Activated CD4-positive, alpha-beta T cell treated with anti-CD3 and anti-CD28 coated beads, Interleukin-2, amount 50 U/mL, for 16 hours (primary cell): Measurements from ENCODE around the gene CETP.
A peak's percentile ranks its signal among the peaks of the same experiment; 100 is the strongest.

Experiments
- DNase-seq: peaks from one replicate; pipeline ENCODE4 v3.0.0-alpha.2; 2020

The CETP gene

GRCh38 chr16:56935201-56935600 is 26.5 kb upstream of the CETP start:
- no peak for DNase-seq

- DNase-seq: no peak
Observed at GRCh38 chr16:56936491-56936890, 25.3 kb upstream of the CETP start.

DNA sequence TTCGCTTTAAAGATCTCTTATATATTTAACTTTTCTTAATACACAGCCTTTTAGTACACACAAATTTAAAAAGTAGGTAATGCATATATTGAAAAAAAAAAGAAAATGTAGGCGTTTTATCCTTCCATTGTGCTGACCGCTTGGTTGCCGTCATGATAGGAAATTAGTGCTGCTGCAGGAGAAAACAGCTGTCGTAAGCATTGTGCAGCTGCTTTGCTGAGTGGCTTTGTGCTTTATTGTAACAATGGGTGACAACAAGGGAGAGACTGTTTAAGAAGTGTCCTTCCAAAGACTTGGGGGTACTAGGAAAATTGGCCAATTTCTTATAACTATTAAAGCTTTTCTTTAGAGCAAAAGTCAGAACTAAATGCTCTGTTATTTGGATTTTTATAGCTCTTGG is 24.8 kb upstream of the CETP start:
- no peak for DNase-seq

GRCh38 chr16:56938664-56939513 is 22.9 kb upstream of the CETP start:
- DNase-seq: peak; percentile 91

GRCh38 chr16:56939801-56940200 is 21.9 kb upstream of the CETP start:
- DNase-seq: no peak

- DNase-seq: no peak
Observed at GRCh38 chr16:56941092-56941491, 20.7 kb upstream of the CETP start.

- DNase-seq: no peak
Observed at GRCh38 chr16:56941856-56942331, 19.9 kb upstream of the CETP start.

- DNase-seq: no peak
Observed at GRCh38 chr16:56943761-56944375, 17.9 kb upstream of the CETP start.

GRCh38 chr16:56944954-56945839 is 16.6 kb upstream of the CETP start:
- peak; percentile 88 for DNase-seq

DNA sequence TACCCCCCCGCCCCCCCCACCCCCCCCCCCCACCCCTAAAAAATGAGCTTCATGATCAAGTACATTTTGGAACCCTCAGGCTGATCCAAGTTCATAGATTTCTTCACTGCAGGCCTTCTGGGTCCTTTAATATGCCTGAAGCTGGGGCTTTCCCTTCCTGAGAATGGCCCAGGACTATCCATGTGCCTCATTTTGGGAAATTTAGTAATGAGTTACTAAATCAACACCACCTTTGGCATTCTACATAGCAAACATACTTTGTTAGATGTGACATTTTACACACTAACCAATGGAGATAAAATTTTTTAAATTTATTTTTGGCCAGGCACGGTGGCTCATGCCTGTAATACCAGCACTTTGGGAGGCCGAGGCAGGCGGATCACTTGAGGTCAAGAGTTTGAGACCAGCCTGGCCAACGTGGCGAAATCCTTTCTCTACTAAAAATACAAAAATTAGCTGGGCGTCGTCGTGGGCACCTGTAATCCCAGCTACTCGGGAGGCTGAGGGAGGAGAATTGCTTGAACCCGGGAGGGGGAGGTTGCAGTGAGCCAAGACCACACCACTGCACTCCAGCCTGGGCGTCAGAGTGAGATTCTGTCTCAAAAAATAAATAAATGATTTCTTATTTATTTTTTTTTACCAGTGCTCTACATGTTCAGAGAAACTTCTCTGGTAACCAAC is 15.8 kb upstream of the CETP start:
- DNase-seq: no peak

- DNase-seq: no peak
Observed at GRCh38 chr16:56946767-56947603, 14.8 kb upstream of the CETP start.

DNA sequence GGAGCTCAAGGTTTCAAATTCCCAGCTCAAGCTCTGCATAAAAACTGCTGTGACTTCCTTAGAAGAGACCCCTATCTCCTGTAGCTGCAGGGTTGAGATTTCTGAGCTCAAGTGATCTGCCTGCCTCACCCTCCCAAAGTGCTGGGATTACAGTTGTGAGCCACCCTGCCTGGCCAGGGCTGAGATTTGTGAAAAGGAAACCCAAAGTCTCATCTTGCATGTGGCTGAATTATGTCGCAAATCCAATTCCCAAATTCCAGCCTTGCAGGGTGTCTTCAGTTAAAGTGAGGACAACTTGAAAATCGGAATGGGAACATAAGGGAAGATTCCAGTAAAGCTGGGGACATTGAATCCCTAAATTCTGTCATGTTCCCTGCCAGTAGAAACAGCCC is 14.2 kb upstream of the CETP start:
- DNase-seq: no peak

GRCh38 chr16:56948234-56948633 is 13.5 kb upstream of the CETP start:
- no peak for DNase-seq

DNA sequence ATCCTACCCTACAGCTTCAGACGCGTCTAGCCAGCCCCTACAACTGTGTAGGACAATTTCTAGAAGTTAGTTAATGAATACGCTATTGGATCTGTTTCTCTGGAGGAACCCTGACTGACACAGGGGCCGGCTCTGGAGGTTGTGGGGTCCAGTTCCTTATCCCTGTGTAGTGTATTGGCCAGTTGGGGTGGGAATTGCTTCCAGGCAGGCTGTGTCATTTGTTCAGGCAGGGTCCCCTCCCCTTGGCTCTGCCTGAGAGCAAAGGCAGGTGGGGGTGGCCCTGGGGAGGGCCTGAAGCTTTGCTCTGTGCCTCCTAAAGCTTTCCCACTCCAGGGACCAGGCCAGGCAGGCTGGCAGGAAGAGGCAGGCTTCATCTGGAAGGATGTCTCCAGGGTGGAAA is 11.7 kb upstream of the CETP start:
- DNase-seq: no peak

- DNase-seq: no peak
Observed at GRCh38 chr16:56950455-56950854, 11.3 kb upstream of the CETP start.

DNA sequence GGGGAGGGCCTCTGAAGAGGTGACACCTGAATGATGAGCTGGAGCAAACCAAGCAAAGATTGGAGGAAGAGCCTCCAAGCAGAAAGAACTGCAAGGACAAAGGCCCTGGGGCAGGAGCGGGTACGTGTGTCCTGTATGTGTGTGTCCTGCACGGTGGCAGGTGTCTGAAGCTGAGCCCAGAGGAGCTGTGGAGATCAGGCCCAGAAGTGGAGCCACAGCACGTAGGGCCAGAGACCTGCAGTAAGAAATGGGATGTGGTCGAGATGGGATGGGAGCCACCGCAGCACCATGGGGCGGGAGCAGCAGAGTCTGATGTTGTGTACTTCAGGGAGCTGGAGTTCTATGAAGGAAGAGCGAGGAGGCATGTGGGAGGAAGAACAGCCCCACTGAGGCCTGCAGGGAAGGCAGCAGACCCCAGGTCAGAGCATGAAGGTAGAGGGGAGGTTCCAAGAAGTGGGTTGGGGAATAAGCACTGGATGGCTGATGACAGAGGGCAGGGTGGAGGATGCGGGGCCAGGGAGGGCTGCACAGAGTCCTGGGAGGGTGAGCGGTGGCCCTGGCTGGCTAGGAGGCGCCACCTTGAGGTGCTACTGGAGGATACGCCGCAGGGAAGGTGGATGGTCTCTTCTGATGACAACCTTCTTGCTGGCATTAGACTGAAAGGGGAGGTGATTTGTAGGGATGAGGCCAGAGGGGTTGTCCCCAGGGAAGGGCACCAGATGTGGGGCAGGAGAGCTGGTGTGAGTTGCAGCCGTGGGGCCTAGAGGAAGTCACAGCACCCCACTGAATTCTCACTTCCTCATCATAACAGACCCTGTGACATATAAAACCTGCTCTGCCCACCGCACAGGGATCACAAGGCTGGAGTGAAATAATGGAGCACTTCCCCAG is 10.6 kb upstream of the CETP start:
- DNase-seq: peak; percentile 70

DNA sequence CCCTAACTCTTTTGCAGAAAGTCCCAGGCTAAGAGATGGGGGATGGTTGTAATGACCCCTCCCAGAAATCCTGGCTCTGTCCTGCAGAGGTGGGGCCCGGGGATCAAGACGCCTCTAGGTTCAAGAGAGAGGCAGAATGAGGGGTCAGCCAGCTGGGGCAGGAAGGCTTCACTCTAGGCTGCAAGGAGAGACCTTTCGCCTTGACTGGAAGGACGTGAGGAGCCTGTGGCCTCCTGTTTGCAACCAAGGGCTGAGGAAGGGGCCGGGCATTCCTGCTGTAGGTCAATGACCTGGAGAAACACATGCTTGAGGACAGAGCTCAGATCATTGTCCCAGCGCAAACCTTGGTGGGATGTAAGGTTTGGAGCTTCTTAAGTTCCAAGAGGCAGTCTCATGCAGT is 8.7 kb upstream of the CETP start:
- DNase-seq: no peak

DNA sequence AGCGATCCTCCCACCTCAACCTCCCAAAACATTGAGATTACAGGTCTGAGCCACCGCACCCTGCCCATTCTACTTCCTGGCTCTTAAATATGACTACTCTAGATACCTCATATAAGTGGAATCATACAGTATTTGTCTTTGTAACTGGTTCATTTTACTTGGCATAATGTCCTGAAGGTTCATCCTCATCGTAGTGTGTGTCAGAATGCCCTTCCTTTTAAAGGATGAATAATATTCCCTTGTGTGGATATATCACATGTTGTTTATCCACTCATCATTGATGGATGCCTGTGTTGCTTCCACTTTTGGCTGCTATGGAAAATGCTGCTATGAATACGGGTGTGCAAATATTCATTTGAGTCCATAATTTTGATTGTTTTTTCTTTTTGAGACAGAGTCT is 5.7 kb upstream of the CETP start:
- no peak for DNase-seq

- no peak for DNase-seq
Observed at GRCh38 chr16:56956756-56957155, 5.0 kb upstream of the CETP start.

GRCh38 chr16:56960681-56961281 is 969 bp upstream of the CETP start:
- DNase-seq: no peak
